Tibial nerve (tissue), 4 donors: ENCODE data around the gene SECTM1. TPM values are rescaled to one million over a fixed set of nuclear protein-coding genes. Genes with fewer than 3 reads are reported as not detected.
A peak's percentile ranks its signal among the peaks of the same experiment; 100 is the strongest.

Experiments used
- DNase-seq, 2 donors: peaks; one replicate each; pipeline ENCODE4 v3.0.0-alpha.2; 2019; ENCODE audit warnings: low spot score in 2 of 2
- H3K27ac ChIP-seq, 4 donors: fragments of 200-600 bp; sonication (generic) in 3 of 4; one replicate each; pipeline ENCODE4 v1.5.1; 2017 to 2019; ENCODE audit warnings: mild to moderate bottlenecking in 1 of 4
- H3K27me3 ChIP-seq, 2 donors: fragments of 200-600 bp; sonication (generic) in 1 of 2; one replicate each; pipeline versions ENCODE4 v1.5.1 to v1.6.0; 2017 to 2019
- H3K36me3 ChIP-seq, 3 donors: fragments of 200-600 bp; sonication (generic); one replicate each; pipeline ENCODE4 v1.5.1; 2018 to 2019
- H3K4me1 ChIP-seq, 4 donors: fragments of 200-600 bp; sonication (generic) in 3 of 4; one replicate each; pipeline ENCODE4 v1.5.1; 2017 to 2019
- H3K4me3 ChIP-seq, 4 donors: fragments of 200-600 bp; sonication (generic) in 3 of 4; one replicate each; pipeline ENCODE4 v1.5.1; 2017 to 2019; ENCODE audit warnings: mild to moderate bottlenecking in 1 of 4, moderate library complexity in 1 of 4
- H3K9me3 ChIP-seq, 4 donors: fragments of 200-600 bp; sonication (generic) in 3 of 4; one replicate each; pipeline ENCODE4 v1.5.1; 2017 to 2019
- CTCF ChIP-seq, 5 experiments: fragments of 200-600 bp in 3 of 5; fragments of 450-650 bp in 2 of 5; sonication (generic) in 3 of 5; IDR thresholded peaks; one replicate each; pipeline ENCODE4 v1.5.1; 2016 to 2019; ENCODE audit warnings: antibody characterized with exemption in 5 of 5, mild to moderate bottlenecking in 3 of 5, moderate library complexity in 2 of 5
- EP300 ChIP-seq, 2 donors: sonication (generic); formaldehyde crosslinking; IDR thresholded peaks; one replicate each; pipeline ENCODE4 v1.6.1; 2017; ENCODE audit warnings: antibody characterized with exemption in 2 of 2, mild to moderate bottlenecking in 1 of 2
- POLR2A ChIP-seq, 2 donors: fragments of 450-650 bp; IDR thresholded peaks; one replicate each; pipeline ENCODE4 v1.6.1; 2017; ENCODE audit warnings: antibody characterized with exemption in 2 of 2, mild to moderate bottlenecking in 2 of 2, moderate library complexity in 2 of 2
- WGBS, 2 donors: methylation state at CpG; one replicate each; pipeline ENCODE4 v1.1.5; 2018; 5-methylcytosine and 5-hydroxymethylcytosine counted together
- total RNA-seq, 4 donors: library from RNA; depleted of rRNA; stranded (reverse); fragments of >200 nt; gene quantifications; one replicate each; pipeline ENCODE4 v1.1.0, GENCODE V29; 2016

The SECTM1 gene
- total RNA-seq, 4 donors from 2014 or later = 6.9 to 12.6 (median 11.3) TPM

- Histone ChIP-seq H3K27ac (no peak overlapping the region), H3K27me3 (peaks cover 0 to 8% of the 10 kb centered on the region in 2 donors), H3K4me3 (no peak overlapping the region), H3K9me3 (no peaks in the 10 kb centered on the region), H3K36me3 (no peaks in the 10 kb centered on the region), H3K4me1 (peaks cover 0 to 17% (median 7%) of the 10 kb centered on the region in 4 donors)
- DNase-seq = no peak
- TF ChIP-seq EP300 (IDR thresholded peaks at IDR 0.05) (no peak), CTCF (IDR thresholded peaks at IDR 0.05) (no peak), POLR2A (IDR thresholded peaks at IDR 0.05) (no peak)
- 57 to 59% methylated on average over 19 to 23 of the region's 26 CpGs for WGBS, 2 donors
Measured at GRCh38 chr17:82303944-82304808, 29.4 kb downstream of the SECTM1 start.

- 75 to 88% methylated on average over 25 to 27 of the region's 35 CpGs for WGBS, 2 donors
- Histone ChIP-seq H3K9me3 (no peaks in the 10 kb centered on the region), H3K27me3 (peaks cover 0 to 4% of the 10 kb centered on the region in 2 donors), H3K4me3 (no peak overlapping the region), H3K36me3 (no peaks in the 10 kb centered on the region), H3K4me1 (peaks cover 0 to 26% (median 16%) of the 10 kb centered on the region in 4 donors), H3K27ac (peak overlapping the region in 1 of 4 donors; percentile 34)
- DNase-seq = no peak
- TF ChIP-seq POLR2A (IDR thresholded peaks at IDR 0.05) (no peak), CTCF (IDR thresholded peaks at IDR 0.05) (no peak), EP300 (IDR thresholded peaks at IDR 0.05) (no peak)
Measured at GRCh38 chr17:82302991-82303943, 30.3 kb downstream of the SECTM1 start.

- peaks cover 0 to 2% of the 10 kb centered on the region in 2 donors for H3K27me3 ChIP-seq
- no peak overlapping the region for H3K4me3 ChIP-seq
- no peaks in the 10 kb centered on the region for H3K36me3 ChIP-seq
- TF ChIP-seq POLR2A (IDR thresholded peaks at IDR 0.05) (no peak), CTCF (IDR thresholded peaks at IDR 0.05) (no peak), EP300 (IDR thresholded peaks at IDR 0.05) (no peak)
- H3K27ac ChIP-seq = peak overlapping the region in 1 of 4 donors; percentile 34
- 92 to 93% methylated on average over 3 to 15 of the region's 15 CpGs for WGBS, 2 donors
- DNase-seq = no peak
- no peaks in the 10 kb centered on the region for H3K9me3 ChIP-seq
- peaks cover 0 to 33% (median 20%) of the 10 kb centered on the region in 4 donors for H3K4me1 ChIP-seq
Measured at GRCh38 chr17:82302568-82302963, 31.0 kb downstream of the SECTM1 start.

GRCh38 chr17:82301916-82302567 is 31.5 kb downstream of the SECTM1 start:
- WGBS, 2 donors = 74 to 88% methylated on average over 18 to 21 of the region's 23 CpGs
- Histone ChIP-seq H3K36me3 (no peaks in the 10 kb centered on the region), H3K27me3 (no peaks in the 10 kb centered on the region), H3K4me1 (peaks cover 0 to 38% (median 24%) of the 10 kb centered on the region in 4 donors), H3K4me3 (no peak overlapping the region), H3K27ac (peak overlapping the region in 1 of 4 donors; percentile 34), H3K9me3 (no peaks in the 10 kb centered on the region)
- DNase-seq = no peak
- TF ChIP-seq POLR2A (IDR thresholded peaks at IDR 0.05) (no peak), CTCF (IDR thresholded peaks at IDR 0.05) (no peak), EP300 (IDR thresholded peaks at IDR 0.05) (no peak)
